Skin of body (tissue), 2 donors: ENCODE measurements around the gene ERN1. TPM values are rescaled to one million over a fixed set of nuclear protein-coding genes. Genes with fewer than 3 reads are reported as not detected.
"Not testable (repeated sequence)": the region's sequence is repeated elsewhere in the genome, so short reads cannot be mapped to it uniquely, and the experiment has no call there.

Experiments
- DNase-seq: peaks from one replicate; lab custom pipeline; 2025; lab: John Stamatoyannopoulos, UW
- total RNA-seq: library from RNA; depleted of rRNA; stranded (reverse); fragments of >200 nt; gene quantifications from one replicate; pipeline ENCODE4 v1.2.3, GENCODE V29; 2014

The ERN1 gene
- total RNA-seq: 9.3 TPM

DNA sequence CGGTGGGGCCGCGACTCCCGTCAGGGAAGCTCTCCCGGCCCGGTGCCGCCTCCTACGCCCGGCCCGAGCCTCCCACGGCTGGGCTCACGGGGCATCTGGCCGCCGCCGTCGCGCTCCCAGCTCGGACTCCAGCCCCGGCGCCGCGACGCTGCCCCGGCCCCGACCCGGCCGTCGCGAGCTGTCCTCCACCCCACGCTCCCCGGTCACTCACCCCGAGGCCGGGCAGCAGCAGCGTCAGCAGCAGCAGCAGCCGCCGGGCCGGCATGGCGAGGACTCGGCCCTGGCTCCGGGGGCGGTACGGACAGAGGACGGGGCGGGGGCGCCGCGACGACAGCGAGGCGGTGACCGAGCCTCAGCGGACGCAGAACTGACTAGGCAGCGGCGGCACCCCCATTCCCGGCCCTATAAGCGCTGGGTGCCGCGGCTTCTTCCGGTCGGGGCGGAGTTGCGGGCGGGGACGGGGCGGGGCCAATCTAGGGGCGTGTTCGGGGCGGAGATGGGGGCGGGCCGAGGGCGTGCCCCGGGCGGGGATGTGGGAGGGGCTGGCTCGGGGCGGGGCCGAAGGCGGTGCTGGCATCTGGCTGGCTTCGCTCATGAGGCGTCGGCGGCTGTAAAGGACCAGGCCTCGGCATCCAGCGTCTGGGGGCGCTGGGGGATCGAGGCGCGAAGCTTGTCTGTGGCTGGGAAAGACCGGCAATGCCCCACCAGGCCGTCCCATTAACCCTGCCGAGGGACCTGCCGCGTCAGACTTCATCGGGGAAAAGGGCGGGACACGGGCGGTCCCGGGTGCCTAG, at the start of gene ERN1:
ERN1 (minus strand) TSS at position 380 of the 794 bp plus-strand sequence; CDS start at position 265, 115 bp downstream.
- DNase-seq: peak; percentile 93

DNA sequence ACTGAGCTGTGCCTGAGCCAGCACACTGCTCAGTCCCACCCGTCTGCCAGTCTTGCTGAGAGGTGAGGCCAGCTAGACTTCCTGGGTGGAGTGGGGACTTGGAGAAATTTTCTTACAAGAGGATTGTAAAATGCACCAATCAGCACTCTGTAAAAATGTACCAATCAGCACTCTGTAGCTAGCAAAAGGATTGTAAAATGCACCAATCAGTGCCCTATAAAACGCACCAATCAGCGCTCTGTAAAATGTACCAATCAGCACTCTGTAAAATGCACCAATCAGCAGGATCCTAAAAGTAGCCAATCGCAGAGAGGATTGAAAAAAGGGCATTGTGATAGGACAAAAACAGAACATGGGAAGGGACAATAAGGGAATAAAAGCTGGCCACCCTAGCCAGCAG, 49.1 kb upstream of the ERN1 start:
- DNase-seq: not testable (repeated sequence)

DNA sequence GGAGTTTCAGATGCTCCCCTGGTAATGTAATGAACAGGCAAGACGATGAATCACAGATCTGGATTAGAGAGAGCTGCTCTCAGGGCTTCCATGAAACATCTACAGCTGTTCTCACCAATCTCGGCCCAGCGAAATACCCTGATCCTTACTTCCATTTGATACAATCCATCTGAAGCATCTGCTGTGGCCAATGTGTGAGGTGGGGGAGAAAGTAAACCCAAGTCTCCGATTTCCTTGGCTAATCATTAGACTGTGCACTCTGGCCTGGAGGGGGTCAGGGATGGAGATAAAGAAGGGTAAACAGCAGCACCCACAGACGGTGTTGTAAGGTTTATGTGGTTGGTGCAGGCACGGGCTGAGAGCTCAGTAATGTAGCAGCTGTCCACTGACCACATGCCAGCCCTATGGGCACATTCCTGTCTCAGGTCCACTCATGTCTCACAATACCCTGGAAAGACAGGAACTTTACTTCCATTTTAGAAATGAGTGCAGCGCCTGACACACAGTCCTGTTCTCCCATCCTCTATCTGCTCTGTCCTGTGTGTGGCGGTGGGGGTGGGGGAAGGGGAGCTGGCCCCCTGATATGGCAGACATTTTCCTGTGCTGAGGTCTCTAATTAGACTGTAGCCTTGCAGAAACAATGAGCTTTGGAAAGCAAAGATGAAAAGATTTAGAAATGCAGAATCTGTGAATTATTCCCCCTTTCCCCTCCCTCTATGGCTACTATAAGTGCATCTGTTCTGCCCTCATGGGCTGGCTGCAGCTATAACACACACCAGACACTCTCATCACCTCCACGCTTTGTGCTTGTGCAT, 48.3 kb upstream of the ERN1 start:
- no peak for DNase-seq

DNA sequence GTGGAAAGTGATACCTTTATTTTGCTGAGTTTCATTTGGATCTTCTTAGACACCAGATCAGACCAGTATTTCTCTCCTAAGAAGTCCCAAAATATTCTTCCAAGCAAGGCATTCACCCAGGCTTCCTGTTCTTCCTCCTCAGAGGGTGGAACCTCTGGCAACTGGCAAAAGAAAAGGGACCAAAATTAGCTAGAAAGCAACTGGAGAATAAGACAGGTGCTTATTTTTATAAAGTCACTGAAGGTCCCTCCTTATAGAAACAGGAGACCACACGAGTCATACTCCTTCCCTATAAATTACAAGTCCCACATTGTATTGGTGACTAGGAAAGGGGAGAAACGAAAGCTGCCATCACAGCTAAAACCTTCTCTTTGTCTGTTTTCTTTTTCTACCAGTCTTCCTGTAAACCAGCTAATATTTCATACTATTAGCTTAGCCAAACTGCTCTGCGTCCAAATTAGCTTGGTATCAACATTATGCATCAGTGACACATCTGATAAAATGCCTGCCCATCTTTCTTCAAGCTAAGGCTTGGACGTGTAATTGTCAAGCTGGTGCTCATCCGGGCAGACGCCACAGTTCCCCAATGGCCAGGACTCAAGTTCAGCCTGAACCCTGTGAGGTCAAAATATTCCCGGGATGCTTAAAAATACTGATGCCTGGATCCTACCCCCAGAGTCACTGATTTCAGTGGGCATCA, 47.5 kb upstream of the ERN1 start:
- no peak for DNase-seq

DNA sequence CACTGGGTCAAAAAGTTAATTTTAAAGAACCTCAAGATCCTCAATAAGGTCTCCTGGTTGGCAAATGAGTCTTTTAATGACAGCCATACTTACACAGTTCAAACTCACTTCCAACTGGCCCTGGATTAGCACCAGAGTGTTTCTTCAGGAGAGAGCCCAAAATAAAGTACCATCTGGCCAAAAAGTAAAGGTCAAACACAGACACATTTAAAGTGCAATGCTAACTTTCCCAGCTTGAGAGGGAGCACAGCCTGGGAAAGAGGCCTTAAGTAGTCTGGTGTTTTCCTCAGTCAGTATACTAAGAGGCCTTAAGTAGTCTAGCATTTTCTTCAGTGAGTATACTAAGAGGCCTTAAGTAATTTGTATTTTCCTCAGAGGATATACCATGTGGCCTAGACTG, 46.6 kb upstream of the ERN1 start:
- DNase-seq: no peak

DNA sequence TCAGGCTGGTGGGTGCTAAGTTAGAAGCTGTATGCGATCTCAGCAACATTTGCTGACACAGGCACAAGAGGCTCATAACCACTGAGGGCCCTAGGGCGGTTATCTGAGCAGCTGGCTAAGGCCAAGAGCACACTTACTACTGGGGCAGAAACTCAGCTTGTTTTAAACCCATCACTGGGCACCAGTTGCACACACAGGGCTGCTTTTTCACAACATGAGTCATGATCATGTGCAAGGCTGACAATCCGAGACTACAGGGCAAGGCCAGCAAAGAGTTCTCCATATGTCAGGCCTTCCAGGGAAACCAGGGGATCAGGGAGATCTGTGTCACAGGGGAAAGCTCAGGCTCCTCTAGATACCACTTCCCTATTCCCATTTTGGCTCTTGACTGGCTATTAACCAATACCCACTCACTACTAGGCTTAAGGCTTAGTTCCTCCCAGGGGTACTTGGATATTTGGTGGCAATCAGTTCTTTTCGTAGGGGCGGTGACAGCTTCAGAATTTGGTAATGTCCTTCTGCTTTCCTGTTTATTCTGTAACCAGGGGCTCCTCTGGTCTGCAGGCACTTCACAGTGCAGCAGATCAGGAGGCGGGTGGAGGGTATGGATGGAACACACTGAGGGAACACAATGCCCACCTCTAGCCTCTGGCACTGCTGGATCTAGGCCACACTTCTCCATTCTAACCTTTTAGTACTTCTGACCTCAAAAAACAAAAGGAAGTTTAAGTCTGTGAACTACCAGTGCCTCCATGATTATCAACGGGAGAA, 44.9 kb upstream of the ERN1 start:
- peak; percentile 17 for DNase-seq

DNA sequence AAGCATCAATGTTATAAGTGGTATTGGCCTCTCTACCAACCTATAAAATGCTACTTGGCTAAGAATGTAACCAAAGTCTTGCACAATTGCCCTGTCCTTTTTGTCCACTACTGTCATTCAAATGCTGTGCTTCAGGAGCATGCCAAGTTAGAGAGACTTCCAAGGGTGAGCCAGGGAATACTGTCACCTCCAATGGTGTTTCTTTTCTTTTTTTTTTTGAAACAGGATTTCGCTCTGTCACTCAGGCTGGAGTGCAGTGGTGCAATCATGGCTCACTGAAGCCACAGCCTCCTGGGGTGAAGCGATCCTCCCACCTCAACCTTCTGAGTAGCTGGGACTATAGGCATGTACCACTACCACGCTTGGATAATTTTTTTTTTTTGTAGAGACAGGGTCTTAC, 43.7 kb upstream of the ERN1 start:
- no peak for DNase-seq

DNA sequence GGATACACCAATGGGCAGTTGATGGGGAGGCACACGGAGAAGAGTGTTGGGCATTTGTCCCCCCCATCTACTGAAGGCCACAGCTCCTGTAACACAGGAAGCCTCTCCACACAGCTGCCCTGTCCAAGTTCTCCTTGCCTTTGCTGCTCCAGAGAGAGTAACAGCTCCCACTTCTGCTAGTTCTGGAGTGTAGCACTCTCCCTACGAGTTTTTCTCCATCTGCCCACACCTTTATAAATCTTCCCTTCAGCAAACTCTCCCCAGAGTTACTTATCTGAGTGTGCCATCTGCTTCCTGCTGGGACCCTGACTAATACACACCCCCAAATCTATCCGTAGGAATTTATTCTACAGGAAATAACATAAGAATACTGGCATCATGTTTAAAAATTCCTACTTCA, 42.6 kb upstream of the ERN1 start:
- no peak for DNase-seq

DNA sequence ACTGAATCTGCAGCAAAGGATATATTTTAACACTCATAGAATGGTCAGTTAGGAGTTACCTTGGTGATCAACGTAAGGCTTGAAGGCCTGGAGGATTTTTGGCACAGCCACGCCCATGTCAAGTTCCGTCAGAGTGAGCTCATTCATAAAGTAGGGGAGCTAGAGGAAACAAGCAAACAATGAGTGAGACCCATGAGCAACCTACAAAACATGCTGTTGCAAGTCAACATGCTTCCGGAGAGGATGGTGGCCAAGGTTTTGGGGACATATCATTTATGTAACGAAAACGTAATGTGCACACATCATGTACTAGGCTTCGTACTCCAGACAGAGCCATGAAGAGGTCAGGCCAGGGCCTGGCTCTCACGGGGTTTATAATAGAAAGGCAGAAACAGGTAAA, 41.1 kb upstream of the ERN1 start:
- DNase-seq: no peak

DNA sequence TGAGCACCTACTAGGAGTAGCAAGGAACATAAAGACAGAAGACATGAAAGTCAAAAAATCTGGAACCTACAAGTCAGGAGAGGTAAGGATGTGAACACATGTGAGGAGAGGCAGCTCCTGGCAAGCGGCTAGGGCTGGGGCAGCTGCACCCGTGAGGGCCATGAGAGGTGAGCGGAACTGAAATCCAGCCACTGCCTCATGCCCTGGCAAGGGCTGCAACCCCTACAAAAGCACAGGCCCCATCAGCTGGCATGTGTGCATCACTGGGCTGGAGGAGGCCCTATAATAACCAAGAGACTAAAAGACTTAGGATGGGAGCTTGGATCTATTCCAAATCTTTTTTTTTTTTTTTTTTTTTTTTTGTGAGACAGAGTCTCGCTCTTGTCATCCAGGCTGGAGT, 40.3 kb upstream of the ERN1 start:
- DNase-seq: no peak

DNA sequence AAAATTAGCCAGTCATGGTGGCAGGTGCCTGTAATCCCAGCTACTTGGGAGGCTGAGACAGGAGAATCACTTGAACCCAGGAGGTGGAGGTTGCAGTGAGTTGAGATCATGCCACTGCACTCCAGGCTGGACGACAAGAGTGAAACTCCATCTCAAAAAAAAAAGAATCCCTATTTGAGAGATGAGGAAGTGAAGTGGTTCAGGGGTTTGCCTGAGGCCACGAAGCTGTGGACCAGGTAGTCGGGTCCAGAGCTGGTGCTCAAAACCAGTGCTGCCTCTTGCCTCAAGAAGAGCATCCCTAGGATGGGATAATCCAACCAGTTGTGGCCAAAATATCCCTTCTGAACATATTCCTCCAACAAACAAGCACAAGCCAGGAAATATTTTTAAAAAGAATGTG, 37.7 kb upstream of the ERN1 start:
- not testable (repeated sequence) for DNase-seq

DNA sequence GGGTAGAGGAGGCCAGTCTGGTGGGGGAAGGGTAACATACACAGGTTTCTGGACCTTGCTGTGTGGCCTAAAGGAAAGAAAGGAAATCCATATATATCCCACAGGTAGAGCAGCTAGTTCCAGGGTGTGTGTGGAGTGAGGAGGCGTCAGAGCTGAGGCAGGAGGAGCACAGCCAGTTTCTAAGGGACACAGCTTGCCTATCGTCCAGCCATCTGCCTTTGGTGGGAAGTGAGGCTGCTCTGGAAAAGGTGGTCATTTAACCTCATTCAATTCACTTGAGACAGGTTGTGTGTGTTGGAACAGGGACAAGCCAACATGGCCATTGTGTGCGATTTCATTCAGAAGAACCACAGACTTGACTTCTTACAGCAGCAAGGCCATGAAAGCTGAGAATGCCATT, 36.9 kb upstream of the ERN1 start:
- DNase-seq: no peak

DNA sequence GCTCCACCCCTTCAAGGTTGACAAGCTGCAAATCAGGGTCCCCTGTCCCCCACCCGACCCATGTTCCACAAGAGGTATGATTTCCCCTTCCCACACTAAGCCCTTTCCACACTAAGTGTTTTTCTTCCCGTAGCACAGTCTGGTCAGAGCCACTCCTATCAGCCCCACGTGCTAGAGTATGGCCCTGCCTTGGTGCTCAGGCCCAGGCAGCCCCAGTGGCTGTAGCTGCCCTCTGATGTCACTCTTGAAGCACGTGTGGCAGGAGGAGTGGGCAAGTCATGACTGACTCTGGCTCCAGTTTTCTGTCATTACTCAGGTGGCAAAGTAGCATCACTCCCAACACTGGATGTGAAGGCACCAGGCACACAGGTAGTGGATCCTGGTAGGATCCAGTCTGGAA, 35.4 kb upstream of the ERN1 start:
- no peak for DNase-seq

DNA sequence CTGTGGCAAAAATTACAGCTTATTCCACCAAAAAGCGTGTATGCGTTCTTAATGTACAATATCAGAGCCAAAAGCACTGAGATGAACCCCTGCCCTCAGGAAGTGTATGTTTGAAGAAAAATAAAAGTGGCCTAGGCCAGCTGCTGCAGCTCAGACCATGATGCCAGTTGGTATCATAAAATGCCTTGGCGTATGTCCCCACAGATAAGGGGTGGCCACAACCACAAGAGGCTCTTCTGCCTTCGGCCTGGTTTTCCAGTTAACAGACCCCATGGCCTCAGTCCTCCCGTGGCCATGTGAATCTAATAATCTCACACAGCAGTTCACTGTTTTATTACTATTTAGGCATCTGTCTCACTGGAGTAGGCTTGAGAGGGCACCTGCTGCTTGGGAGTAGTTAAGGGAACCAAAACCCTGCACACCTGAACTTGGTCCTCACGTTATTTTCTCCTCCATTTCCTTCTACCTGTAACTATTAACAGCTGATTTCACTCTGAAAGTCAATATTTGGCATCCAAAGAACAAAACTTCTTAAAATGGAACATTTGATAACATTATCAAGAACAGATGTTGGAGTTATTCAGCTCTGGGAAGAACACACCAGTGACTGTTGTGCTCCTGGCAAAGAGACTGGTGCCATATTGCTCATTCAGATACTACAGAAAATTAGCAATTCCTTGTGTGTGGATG, 34.8 kb upstream of the ERN1 start:
- DNase-seq: no peak

DNA sequence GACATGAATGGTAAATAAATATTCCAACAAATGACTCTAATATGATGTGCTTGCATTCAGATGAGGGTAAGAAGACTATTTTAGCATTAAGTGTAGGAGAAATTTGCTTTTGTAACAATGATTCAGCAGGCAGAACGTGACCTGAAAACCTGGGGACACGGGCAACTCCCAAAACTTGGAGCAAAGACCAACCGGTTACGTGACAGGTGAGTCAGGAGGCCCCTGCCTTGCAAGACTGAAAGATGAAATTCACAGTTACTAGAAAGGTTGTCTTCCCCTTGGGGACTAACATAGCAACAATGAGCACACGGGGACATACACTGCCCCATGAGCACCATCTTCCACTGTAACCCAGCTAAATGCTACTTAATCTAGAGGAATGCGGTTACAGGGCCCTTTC, 33.5 kb upstream of the ERN1 start:
- no peak for DNase-seq

DNA sequence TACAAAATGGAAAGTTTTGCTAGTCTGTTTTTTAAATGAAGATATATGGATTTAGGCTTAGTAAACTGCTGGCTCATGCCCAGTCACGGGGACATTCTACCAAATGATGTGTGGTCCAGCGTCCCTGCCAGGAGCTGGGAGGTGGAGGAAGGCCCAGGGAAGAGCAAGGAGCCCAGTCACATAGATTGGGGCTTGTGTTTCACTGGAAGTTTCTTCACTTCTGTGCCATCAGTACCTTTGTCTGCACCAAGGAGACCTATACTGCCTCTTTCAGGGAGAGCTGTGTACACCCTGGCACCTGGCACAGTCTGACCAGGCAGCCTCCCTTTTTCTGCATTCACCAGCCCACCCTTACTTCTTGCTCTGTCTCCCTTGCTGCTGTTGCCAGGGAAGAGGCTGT, 32.6 kb upstream of the ERN1 start:
- DNase-seq: no peak

DNA sequence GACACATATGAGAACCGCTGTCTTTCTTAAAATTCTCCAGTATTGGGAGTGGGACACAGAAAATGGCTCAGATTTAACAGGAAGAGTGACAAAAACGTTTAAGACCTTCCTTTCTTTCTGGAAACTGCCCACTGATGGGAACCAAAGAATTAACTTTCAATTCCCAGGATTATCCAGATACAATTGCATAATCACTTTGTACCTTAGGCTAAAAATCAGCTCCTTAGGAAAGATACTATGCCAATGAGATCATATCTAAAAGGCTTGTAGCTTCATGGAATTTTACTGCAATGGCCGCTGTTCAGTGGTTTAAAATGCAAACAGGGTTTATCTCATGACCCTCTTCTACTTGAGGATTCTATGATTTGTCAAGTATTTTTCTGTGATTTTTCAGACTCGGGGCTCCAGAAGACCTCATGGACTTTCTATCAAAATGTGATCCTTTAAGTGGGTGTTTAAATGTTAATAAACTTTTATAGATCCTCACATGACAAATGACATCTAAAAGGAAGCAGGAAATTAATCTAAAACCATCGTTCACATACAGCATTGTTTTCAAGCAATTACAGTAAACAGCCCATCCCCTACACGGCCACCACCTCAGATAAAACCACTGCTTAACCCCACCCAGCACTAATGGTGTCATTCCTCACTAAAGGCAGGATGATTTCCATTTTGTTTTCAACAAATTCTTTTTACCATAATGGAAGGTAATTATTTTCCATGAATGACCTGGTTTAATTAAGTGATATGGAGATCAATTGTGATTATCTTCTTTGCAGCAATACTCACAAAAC, 31.6 kb upstream of the ERN1 start:
- DNase-seq: no peak

DNA sequence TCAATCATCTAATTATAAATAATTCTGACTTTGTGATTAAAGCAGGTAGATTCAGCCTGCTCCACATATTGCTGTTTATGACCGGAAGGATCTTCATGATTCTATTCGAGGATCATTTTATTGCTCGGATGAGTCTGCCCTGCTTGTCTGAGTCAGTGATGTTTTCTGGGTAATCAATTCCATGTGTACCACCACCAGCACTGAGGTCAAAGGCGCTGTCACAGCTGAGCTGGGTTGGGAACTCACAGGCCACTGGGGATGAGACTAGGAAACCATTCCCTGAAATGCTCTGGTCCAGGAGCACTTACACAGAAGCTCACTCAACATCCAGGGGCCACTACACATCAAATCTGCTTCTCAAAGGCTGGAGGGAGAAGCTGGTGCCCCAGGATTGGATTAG, 30.4 kb upstream of the ERN1 start:
- peak; percentile 38 for DNase-seq

DNA sequence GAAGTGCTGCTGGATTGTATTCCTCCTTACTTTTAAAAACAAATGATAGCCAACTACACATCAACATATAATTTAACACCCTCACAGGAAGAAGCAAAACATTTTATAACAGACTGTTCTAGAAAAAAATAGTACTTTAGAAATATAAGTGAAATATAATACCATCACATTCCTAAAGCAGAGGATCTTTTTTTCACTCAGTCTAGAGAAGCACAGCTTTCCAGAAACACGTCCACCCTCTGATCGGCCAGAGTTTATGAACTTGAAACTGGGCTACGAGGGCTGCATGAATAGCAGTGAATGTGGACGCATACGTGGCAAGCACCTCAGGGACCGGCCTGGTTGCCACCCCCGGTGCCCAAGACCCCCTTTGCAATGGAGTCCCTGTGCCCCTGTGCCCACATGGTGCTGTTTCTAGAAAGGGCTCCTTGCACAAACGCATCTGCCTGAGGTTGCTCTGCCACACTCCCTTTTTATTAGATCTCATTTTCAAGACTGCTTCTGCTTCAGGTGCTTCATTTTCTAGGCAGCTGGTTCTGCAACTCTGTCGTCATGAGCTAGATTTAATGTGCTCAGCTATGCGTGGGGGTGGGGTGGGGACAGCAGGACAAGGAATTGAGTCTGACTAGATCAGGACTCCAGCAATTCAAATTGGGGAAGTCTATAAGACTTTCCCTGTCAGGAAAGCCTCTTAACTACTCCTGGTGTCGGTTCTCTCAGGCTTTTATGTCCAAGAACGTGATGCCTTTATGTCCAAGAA, 29.1 kb upstream of the ERN1 start:
- no peak for DNase-seq
